Astrocyte (in vitro differentiated cells and primary cell): ENCODE results near the gene SNX30.

ENCODE experiments used
- EZH2 ChIP-seq: IDR thresholded peaks from 2 replicates; pipeline ENCODE4 v1.6.1; 2012; ENCODE audit warnings: mild to moderate bottlenecking, low read length, inconsistent platforms; ENCODE audit not compliant: insufficient read depth
- TF ChIP-seq, protein P1 (sequence below): IDR thresholded peaks from 2 replicates; pipeline ENCODE4 v1.5.1; 2011; ENCODE audit warnings: low read depth, mild to moderate bottlenecking, inconsistent platforms, low read length, moderate library complexity; ENCODE audit not compliant: insufficient read depth

DNA sequence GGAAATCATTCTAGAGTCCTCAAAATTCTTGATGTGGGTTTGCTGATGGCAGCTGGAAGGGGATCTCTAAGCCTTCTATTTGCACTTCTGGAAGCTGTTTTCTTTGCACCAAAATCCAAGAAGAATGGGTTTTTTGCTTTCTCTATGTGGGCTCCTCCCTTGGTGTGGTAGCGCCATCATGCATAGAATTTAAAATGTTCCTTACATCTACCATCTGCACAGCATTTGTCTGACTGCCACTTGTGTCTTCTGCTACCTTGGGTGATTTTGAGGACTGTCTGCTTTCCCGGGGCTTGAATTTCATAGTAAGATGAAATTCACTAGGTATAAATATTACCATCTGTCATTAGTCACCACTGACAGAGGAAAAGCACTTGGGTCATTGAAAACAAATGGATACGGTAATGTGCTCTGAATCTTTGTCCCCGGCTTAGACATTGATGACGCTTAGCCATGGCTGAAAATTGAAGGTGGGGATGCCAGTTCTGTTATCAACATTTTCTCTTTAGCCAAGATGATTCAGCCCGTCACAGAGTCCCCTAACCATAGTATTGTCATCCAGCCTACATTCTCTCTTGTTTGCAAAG is 30.0 kb downstream of the SNX30 start:
- TF ChIP-seq, protein P1, sequence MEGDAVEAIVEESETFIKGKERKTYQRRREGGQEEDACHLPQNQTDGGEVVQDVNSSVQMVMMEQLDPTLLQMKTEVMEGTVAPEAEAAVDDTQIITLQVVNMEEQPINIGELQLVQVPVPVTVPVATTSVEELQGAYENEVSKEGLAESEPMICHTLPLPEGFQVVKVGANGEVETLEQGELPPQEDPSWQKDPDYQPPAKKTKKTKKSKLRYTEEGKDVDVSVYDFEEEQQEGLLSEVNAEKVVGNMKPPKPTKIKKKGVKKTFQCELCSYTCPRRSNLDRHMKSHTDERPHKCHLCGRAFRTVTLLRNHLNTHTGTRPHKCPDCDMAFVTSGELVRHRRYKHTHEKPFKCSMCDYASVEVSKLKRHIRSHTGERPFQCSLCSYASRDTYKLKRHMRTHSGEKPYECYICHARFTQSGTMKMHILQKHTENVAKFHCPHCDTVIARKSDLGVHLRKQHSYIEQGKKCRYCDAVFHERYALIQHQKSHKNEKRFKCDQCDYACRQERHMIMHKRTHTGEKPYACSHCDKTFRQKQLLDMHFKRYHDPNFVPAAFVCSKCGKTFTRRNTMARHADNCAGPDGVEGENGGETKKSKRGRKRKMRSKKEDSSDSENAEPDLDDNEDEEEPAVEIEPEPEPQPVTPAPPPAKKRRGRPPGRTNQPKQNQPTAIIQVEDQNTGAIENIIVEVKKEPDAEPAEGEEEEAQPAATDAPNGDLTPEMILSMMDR, result no peak
- TF ChIP-seq EZH2, result no peak
